HepG2 (cell line): ENCODE results near the gene AP2S1. TPM values are rescaled to one million over a fixed set of nuclear protein-coding genes. Genes with fewer than 3 reads are reported as not detected.

Experiments
- EP300 ChIP-seq, 3 experiments: sonication (generic) in 1 of 3; formaldehyde crosslinking in 1 of 3; IDR thresholded peaks; 2 replicates each; pipeline versions ENCODE4 v1.5.1 to v1.6.1; 2011 to 2020; ENCODE audit warnings: low read depth in 2 of 3, low read length in 2 of 3, borderline replicate concordance in 1 of 3, improper control_type of control experiment in 1 of 3, mild to moderate bottlenecking in 1 of 3, missing genetic modification reagents in 1 of 3, moderate library complexity in 1 of 3
- ETV6 ChIP-seq: sonication (generic); formaldehyde crosslinking; conservative IDR thresholded peaks from 2 replicates; pipeline ENCODE4 v1.4.0; 2020; ENCODE audit warnings: missing genetic modification reagents
- HNF4A ChIP-seq: sonication (generic); formaldehyde crosslinking; IDR thresholded peaks from 2 replicates; pipeline ENCODE4 v1.4.0; 2020; ENCODE audit warnings: missing genetic modification reagents
- HOXA5 ChIP-seq: sonication (generic); formaldehyde crosslinking; IDR thresholded peaks from 2 replicates; pipeline ENCODE4 v1.4.0; 2020; ENCODE audit warnings: missing genetic modification reagents
- PHF5A ChIP-seq: IDR thresholded peaks from one replicate; pipeline ENCODE4 v1.6.1; 2018; ENCODE audit warnings: low read depth, missing genetic modification reagents; ENCODE audit not compliant: unreplicated experiment
- RBM39 ChIP-seq: fragments of 200-400 bp; formaldehyde crosslinking; IDR thresholded peaks from one replicate; pipeline ENCODE4 v1.6.1; 2018; ENCODE audit warnings: antibody characterized with exemption, mild to moderate bottlenecking, low read depth, low read length; ENCODE audit not compliant: poor library complexity, severe bottlenecking
- REPIN1 ChIP-seq: sonication (generic); formaldehyde crosslinking; IDR thresholded peaks from 2 replicates; pipeline ENCODE4 v1.8.0; 2022; ENCODE audit warnings: missing genetic modification reagents, low read depth, mild to moderate bottlenecking, borderline replicate concordance
- SALL2 ChIP-seq: sonication (generic); formaldehyde crosslinking; IDR thresholded peaks from 2 replicates; pipeline ENCODE4 v1.8.1; 2023; ENCODE audit warnings: mild to moderate bottlenecking, missing genetic modification reagents, inconsistent platforms
- SMYD3 ChIP-seq: sonication (generic); formaldehyde crosslinking; IDR thresholded peaks from 2 replicates; pipeline ENCODE4 v1.8.1; 2023; ENCODE audit warnings: mild to moderate bottlenecking, missing genetic modification reagents
- ZFP90 ChIP-seq: sonication (generic); formaldehyde crosslinking; IDR thresholded peaks from 2 replicates; pipeline ENCODE4 v1.8.0; 2022; ENCODE audit warnings: missing genetic modification reagents, mild to moderate bottlenecking, inconsistent platforms, borderline replicate concordance
- ZNF20 ChIP-seq: sonication (generic); formaldehyde crosslinking; IDR thresholded peaks from 2 replicates; pipeline ENCODE4 v1.4.0; 2020; ENCODE audit warnings: mild to moderate bottlenecking, moderate library complexity, missing genetic modification reagents
- ZNF253 ChIP-seq: sonication (generic); formaldehyde crosslinking; IDR thresholded peaks from 2 replicates; pipeline ENCODE4 v1.8.0; 2022; ENCODE audit warnings: mild to moderate bottlenecking, missing genetic modification reagents, borderline replicate concordance
- ZNF263 ChIP-seq: sonication (generic); formaldehyde crosslinking; IDR thresholded peaks from 2 replicates; pipeline ENCODE4 v1.4.0; 2020; ENCODE audit warnings: missing genetic modification reagents
- ZNF614 ChIP-seq: IDR thresholded peaks from 2 replicates; pipeline ENCODE4 v1.6.1; 2018; ENCODE audit warnings: missing biosample characterization, missing genetic modification reagents, inconsistent platforms, borderline replicate concordance
- ZNF660 ChIP-seq: sonication (generic); formaldehyde crosslinking; IDR thresholded peaks from 2 replicates; pipeline ENCODE4 v1.5.1; 2020; ENCODE audit warnings: mild to moderate bottlenecking, low read depth, missing genetic modification reagents, borderline replicate concordance
- polyA plus RNA-seq, 8 experiments: library from polyadenylated mRNA; depleted of rRNA in 3 of 8; stranded (reverse) in 7 of 8; unstranded in 1 of 8; fragments of >200 nt; fragmentation: Illumina TruSeq in 4 of 8; extraction: Trizol in 4 of 8; gene quantifications; 2 replicates each; pipeline versions ENCODE4 v1.2.1 to v1.2.3, GENCODE V29; 2011 to 2016; ENCODE audit warnings: low read depth in 4 of 8, missing spikeins in 1 of 8, mixed read lengths in 1 of 8; ENCODE audit not compliant: insufficient read depth in 1 of 8
- total RNA-seq, 5 experiments: library from RNA; depleted of rRNA; stranded (reverse); fragments of >200 nt; fragmentation: Illumina TruSeq; extraction: Trizol; gene quantifications; 2 replicates each; pipeline ENCODE4 v1.2.3, GENCODE V29; 2016; ENCODE audit warnings: low read depth in 1 of 5
- TF ChIP-seq, protein P1 (sequence below): sonication (generic); formaldehyde crosslinking; IDR thresholded peaks from 2 replicates; pipeline ENCODE4 v1.4.0; 2020; ENCODE audit warnings: missing genetic modification reagents, low read depth, mild to moderate bottlenecking, borderline replicate concordance
- TF ChIP-seq, protein P2 (sequence below): sonication (generic); formaldehyde crosslinking; IDR thresholded peaks from 2 replicates; pipeline ENCODE4 v1.4.0; 2020; ENCODE audit warnings: mild to moderate bottlenecking, missing genetic modification reagents

AP2S1 gene
- total and polyA plus RNA-seq, 2 of the 13 experiments (the other 11 are each of a cell fraction or from before 2014, with no cell fraction given), result 45.2 to 86.1 TPM

DNA sequence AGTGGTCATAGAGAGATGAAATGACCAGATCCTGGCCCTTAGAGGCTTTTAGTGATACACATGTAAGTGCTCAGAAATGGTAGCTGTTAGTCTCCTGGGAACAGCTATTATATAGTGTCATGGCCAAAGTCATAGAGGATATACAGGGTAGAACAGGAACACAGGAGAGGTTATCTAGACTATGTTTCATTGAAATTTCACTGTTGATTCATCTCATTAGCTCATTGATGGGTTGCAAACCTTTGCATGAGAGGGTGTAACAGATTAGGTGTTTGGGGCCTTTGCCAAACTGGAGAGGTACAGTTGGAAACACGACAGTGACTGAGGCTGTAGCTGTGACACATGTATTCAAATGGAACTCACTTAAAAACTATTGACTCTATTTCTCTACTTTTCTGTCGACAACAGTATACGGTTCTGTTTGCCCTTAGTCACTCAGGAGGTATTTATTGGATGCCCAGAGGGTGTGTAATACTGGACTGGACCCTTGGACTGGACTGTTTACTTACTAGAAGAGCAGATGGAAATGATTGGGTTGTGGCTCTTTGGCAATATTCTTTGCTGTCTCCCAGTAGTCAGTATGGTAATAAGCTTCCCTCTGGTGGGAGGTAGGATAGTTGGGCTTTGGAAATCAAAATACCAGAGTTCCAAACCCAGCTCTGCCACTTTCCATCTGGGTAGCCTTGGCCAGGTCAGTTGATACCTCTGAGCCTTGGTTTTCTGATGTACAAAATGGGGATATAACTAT is 40.0 kb upstream of the AP2S1 start (continued):
- TF ChIP-seq, protein P1, sequence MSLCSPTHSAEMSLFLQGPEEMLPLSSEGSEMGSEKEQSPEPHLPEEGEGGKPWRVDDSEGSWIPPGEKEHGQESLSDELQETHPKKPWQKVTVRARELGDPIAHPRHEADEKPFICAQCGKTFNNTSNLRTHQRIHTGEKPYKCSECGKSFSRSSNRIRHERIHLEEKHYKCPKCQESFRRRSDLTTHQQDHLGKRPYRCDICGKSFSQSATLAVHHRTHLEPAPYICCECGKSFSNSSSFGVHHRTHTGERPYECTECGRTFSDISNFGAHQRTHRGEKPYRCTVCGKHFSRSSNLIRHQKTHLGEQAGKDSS (CRISPR knock-in tag), result peak; percentile 67; the same call in 1 of the 2 replicates
- TF ChIP-seq ZNF253 (CRISPR knock-in tag) (no peak), ZNF20 (CRISPR knock-in tag) (no peak), HNF4A (CRISPR knock-in tag) (peak; percentile 96), SMYD3 (no peak), EP300 (IDR thresholded peaks at IDR 0.05; ENCODE audit: low read depth in 2 of 2, low read length in 2 of 2) (peak; percentile 72 to 91; a peak in 3 of 4 replicates), EP300 (CRISPR knock-in tag; IDR thresholded peaks at IDR 0.05; ENCODE audit: borderline replicate concordance) (peak; percentile 88), PHF5A (CRISPR knock-in tag) (peak; percentile 62), REPIN1 (CRISPR knock-in tag) (no peak), ZNF614 (CRISPR knock-in tag) (peak; percentile 71; the same call in 1 of the 2 replicates), RBM39 (no peak), ZNF660 (no peak), ZNF263 (CRISPR knock-in tag) (no peak; the same call in 1 of the 2 replicates), SALL2 (CRISPR knock-in tag) (no peak), HOXA5 (CRISPR knock-in tag) (no peak), ETV6 (CRISPR knock-in tag) (no peak), ZFP90 (CRISPR knock-in tag) (no peak)
- TF ChIP-seq, protein P2, sequence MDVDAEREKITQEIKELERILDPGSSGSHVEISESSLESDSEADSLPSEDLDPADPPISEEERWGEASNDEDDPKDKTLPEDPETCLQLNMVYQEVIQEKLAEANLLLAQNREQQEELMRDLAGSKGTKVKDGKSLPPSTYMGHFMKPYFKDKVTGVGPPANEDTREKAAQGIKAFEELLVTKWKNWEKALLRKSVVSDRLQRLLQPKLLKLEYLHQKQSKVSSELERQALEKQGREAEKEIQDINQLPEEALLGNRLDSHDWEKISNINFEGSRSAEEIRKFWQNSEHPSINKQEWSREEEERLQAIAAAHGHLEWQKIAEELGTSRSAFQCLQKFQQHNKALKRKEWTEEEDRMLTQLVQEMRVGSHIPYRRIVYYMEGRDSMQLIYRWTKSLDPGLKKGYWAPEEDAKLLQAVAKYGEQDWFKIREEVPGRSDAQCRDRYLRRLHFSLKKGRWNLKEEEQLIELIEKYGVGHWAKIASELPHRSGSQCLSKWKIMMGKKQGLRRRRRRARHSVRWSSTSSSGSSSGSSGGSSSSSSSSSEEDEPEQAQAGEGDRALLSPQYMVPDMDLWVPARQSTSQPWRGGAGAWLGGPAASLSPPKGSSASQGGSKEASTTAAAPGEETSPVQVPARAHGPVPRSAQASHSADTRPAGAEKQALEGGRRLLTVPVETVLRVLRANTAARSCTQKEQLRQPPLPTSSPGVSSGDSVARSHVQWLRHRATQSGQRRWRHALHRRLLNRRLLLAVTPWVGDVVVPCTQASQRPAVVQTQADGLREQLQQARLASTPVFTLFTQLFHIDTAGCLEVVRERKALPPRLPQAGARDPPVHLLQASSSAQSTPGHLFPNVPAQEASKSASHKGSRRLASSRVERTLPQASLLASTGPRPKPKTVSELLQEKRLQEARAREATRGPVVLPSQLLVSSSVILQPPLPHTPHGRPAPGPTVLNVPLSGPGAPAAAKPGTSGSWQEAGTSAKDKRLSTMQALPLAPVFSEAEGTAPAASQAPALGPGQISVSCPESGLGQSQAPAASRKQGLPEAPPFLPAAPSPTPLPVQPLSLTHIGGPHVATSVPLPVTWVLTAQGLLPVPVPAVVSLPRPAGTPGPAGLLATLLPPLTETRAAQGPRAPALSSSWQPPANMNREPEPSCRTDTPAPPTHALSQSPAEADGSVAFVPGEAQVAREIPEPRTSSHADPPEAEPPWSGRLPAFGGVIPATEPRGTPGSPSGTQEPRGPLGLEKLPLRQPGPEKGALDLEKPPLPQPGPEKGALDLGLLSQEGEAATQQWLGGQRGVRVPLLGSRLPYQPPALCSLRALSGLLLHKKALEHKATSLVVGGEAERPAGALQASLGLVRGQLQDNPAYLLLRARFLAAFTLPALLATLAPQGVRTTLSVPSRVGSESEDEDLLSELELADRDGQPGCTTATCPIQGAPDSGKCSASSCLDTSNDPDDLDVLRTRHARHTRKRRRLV (CRISPR knock-in tag), result no peak
